WTC11 (cell line): ENCODE data around the gene C4orf50. TPM values are rescaled to one million over a fixed set of nuclear protein-coding genes. Genes with fewer than 3 reads are reported as not detected.

Experiments used
- ATAC-seq: fragments of 200-7000 bp; cut with Tn5 transposase; 2 replicates; pipeline ENCODE4 v1.10.0; 2021; ENCODE audit warnings: mild to moderate bottlenecking, moderate library complexity
- CTCF ChIA-PET: fragments of 300-600 bp; sonication (Branson Sonifier 250); formaldehyde crosslinking; loops from one replicate; lab custom pipeline; 2021; ENCODE audit warnings: antibody characterized with exemption; lab: Charles Lee
- POLR2A ChIA-PET: fragments of 350-600 bp; sonication (Branson Sonifier 250); formaldehyde crosslinking; loops from one replicate; lab custom pipeline; 2021; ENCODE audit warnings: antibody characterized with exemption; lab: Charles Lee
- DNase-seq: peaks from one replicate; pipeline ENCODE4 v3.0.0; 2021; ENCODE audit warnings: low spot score
- H3K27ac Mint-ChIP-seq: 2 replicates; pipeline ENCODE4 v1.8.0; 2021; ENCODE audit warnings: mixed read lengths
- H3K27me3 Mint-ChIP-seq: 2 replicates; pipeline ENCODE4 v1.8.0; 2021; ENCODE audit warnings: low read depth, mild to moderate bottlenecking, moderate library complexity, mixed read lengths
- H3K36me3 Mint-ChIP-seq: 2 replicates; pipeline ENCODE4 v1.8.0; 2021; ENCODE audit warnings: mixed read lengths
- H3K4me1 Mint-ChIP-seq: 2 replicates; pipeline ENCODE4 v1.8.0; 2022; ENCODE audit warnings: mixed read lengths
- H3K4me3 Mint-ChIP-seq: 2 replicates; pipeline ENCODE4 v1.8.0; 2021; ENCODE audit warnings: mild to moderate bottlenecking, moderate library complexity, mixed read lengths
- H3K9me3 Mint-ChIP-seq: 2 replicates; pipeline ENCODE4 v1.8.0; 2021; ENCODE audit warnings: mixed read lengths
- CBFB ChIP-seq: sonication (generic); formaldehyde crosslinking; IDR thresholded peaks from 2 replicates; pipeline ENCODE4 v1.8.1; 2022; ENCODE audit warnings: mild to moderate bottlenecking, low read depth, missing genetic modification reagents
- CREB1 ChIP-seq: sonication (generic); formaldehyde crosslinking; IDR thresholded peaks from 2 replicates; pipeline ENCODE4 v1.8.0; 2023; ENCODE audit warnings: mild to moderate bottlenecking, missing genetic modification reagents
- CREM ChIP-seq: sonication (generic); formaldehyde crosslinking; IDR thresholded peaks from 2 replicates; pipeline ENCODE4 v1.8.1; 2022; ENCODE audit warnings: mild to moderate bottlenecking, missing genetic modification reagents, moderate library complexity
- E2F4 ChIP-seq: sonication (generic); formaldehyde crosslinking; IDR thresholded peaks from 2 replicates; pipeline ENCODE4 v1.8.1; 2022; ENCODE audit warnings: low read depth, mild to moderate bottlenecking, moderate library complexity, missing genetic modification reagents, borderline replicate concordance
- ELF4 ChIP-seq: sonication (generic); formaldehyde crosslinking; IDR thresholded peaks from 2 replicates; pipeline ENCODE4 v1.8.1; 2022; ENCODE audit warnings: low read depth, mild to moderate bottlenecking, moderate library complexity, missing genetic modification reagents
- ERG ChIP-seq: fragments of 250-450 bp; sonication (Bioruptor Pico); IDR thresholded peaks from 2 replicates; pipeline ENCODE4 v1.8.0; 2021; ENCODE audit warnings: mild to moderate bottlenecking
- GTF2I ChIP-seq: fragments of 250-450 bp; sonication (Bioruptor Pico); conservative IDR thresholded peaks from 2 replicates; pipeline ENCODE4 v1.4.0; 2021; ENCODE audit warnings: mild to moderate bottlenecking
- HMGXB4 ChIP-seq: sonication (generic); formaldehyde crosslinking; IDR thresholded peaks from 2 replicates; pipeline ENCODE4 v1.8.1; 2023; ENCODE audit warnings: mild to moderate bottlenecking, moderate library complexity, missing genetic modification reagents
- KAT7 ChIP-seq: sonication (generic); formaldehyde crosslinking; IDR thresholded peaks from 2 replicates; pipeline ENCODE4 v1.8.1; 2023; ENCODE audit warnings: missing genetic modification reagents, mild to moderate bottlenecking, borderline replicate concordance
- NFE2L1 ChIP-seq: sonication (generic); formaldehyde crosslinking; IDR thresholded peaks from 2 replicates; pipeline ENCODE4 v1.8.1; 2023; ENCODE audit warnings: missing genetic modification reagents
- NR2C2 ChIP-seq: sonication (generic); formaldehyde crosslinking; IDR thresholded peaks from 2 replicates; pipeline ENCODE4 v1.8.0; 2022; ENCODE audit warnings: mild to moderate bottlenecking, missing genetic modification reagents
- NR3C1 ChIP-seq: sonication (generic); formaldehyde crosslinking; conservative IDR thresholded peaks from 2 replicates; pipeline ENCODE4 v1.8.1; 2023; ENCODE audit warnings: low read depth, mild to moderate bottlenecking, missing genetic modification reagents
- TEAD1 ChIP-seq: sonication (generic); formaldehyde crosslinking; IDR thresholded peaks from 2 replicates; pipeline ENCODE4 v1.8.0; 2022; ENCODE audit warnings: mild to moderate bottlenecking, missing genetic modification reagents
- ZNF121 ChIP-seq: sonication (generic); formaldehyde crosslinking; IDR thresholded peaks from 2 replicates; pipeline ENCODE4 v1.8.0; 2023; ENCODE audit warnings: missing genetic modification reagents
- ZNF416 ChIP-seq: fragments of 250-450 bp; sonication (Bioruptor Pico); IDR thresholded peaks from 2 replicates; pipeline ENCODE4 v1.9.0; 2021; ENCODE audit warnings: mild to moderate bottlenecking, inconsistent platforms
- ZNF423 ChIP-seq: fragments of 250-450 bp; sonication (Bioruptor Pico); IDR thresholded peaks from 2 replicates; pipeline ENCODE4 v2.1.2; 2022; ENCODE audit warnings: mild to moderate bottlenecking, moderate library complexity
- total RNA-seq: library from RNA; stranded (reverse); gene quantifications from 3 replicates; pipeline ENCODE4 v1.2.3, GENCODE V29; 2021

The C4orf50 gene
- total RNA-seq, 1 experiment from 2014 or later, result 0.17 TPM

- TF ChIP-seq ZNF121 (CRISPR knock-in tag) (no peak), NFE2L1 (CRISPR knock-in tag) (no peak), ZNF416 (CRISPR knock-in tag) (no peak), NR2C2 (no peak), HMGXB4 (CRISPR knock-in tag) (no peak), CREM (no peak), NR3C1 (CRISPR knock-in tag) (no peak)
- peaks cover 27% of the 10 kb centered on the region for H3K9me3 Mint-ChIP-seq
- DNase-seq (no peak), ATAC-seq (no peak)
- no peak overlapping the region for H3K4me3 Mint-ChIP-seq
- peaks cover 17% of the 10 kb centered on the region for H3K36me3 Mint-ChIP-seq
- ChIA-PET CTCF (interaction anchor here (0.6 to 3.6 kb wide), 45 partner anchors 9 to 458 kb away, joined by 3 to 63 read pairs (median 4); no protein-coding TSS in a partner anchor), POLR2A (no interaction called here)
- no peak overlapping the region for H3K27ac Mint-ChIP-seq
- peaks cover 13% of the 10 kb centered on the region for H3K27me3 Mint-ChIP-seq
- H3K4me1 Mint-ChIP-seq, result peaks cover 2% of the 10 kb centered on the region; the same call in 1 of the 2 replicates
These were observed 37.6 kb downstream of the C4orf50 start for GRCh38 chr4:5980436-5981155.

DNA sequence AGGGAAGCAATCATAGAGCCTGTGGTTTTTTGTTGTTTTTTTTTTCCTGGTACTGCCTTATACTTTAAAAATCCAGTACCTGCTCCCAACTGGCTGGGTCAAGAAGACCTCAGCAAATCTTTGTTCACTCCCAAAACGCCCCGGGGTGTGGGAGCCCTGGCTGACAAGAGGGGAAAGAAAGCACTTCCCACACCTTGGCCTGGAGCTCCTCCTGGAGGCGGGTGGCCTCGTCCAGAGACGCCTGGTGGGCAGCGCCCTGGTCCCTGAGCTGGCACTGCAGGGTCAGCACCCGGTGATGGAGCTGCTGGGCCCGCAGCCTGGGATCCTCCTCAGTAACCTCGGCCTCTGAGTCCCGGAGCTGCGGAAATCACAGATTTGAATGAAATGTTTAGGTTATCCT lies 38.2 kb downstream of the C4orf50 start:
- Mint-ChIP-seq H3K4me1 (peaks cover 2% of the 10 kb centered on the region; the same call in 1 of the 2 replicates), H3K36me3 (peaks cover 16% of the 10 kb centered on the region), H3K27ac (no peak overlapping the region), H3K27me3 (peaks cover 13% of the 10 kb centered on the region), H3K9me3 (peaks cover 24% of the 10 kb centered on the region), H3K4me3 (no peak overlapping the region)
- DNase-seq (peak; percentile 85), ATAC-seq (peak; percentile 96)
- ChIA-PET POLR2A (interaction anchor here (0.6 kb wide), 1 partner anchor 86 kb away, joined by 3 read pairs; no protein-coding TSS in a partner anchor), CTCF (interaction anchor here (0.6 to 3.6 kb wide), 46 partner anchors 9 to 458 kb away, joined by 3 to 63 read pairs (median 4); no protein-coding TSS in a partner anchor)
- TF ChIP-seq E2F4 (CRISPR knock-in tag) (no peak), KAT7 (no peak), TEAD1 (no peak), ZNF423 (0 out of 2 replicates have a peak, but pooled peaks have one; percentile 22)

- ChIA-PET CTCF (interaction anchor here (1.0 to 2.2 kb wide), 4 partner anchors 12 to 164 kb away, joined by 3 to 11 read pairs (median 6); no protein-coding TSS in a partner anchor), POLR2A (no interaction called here)
- no peaks in the 10 kb centered on the region; the same call in 1 of the 2 replicates for H3K27me3 Mint-ChIP-seq
- no peaks in the 10 kb centered on the region for H3K9me3 Mint-ChIP-seq
- H3K4me3 Mint-ChIP-seq, result no peak overlapping the region
- peaks cover 5% of the 10 kb centered on the region; the same call in 1 of the 2 replicates for H3K4me1 Mint-ChIP-seq
- no peak for ATAC-seq
- DNase-seq, result no peak
- H3K27ac Mint-ChIP-seq, result no peak overlapping the region
- TF ChIP-seq ZNF416 (CRISPR knock-in tag), result no peak
- no peak for TF ChIP-seq ERG (CRISPR knock-in tag)
- TF ChIP-seq CBFB (CRISPR knock-in tag), result no peak
- TF ChIP-seq CREB1, result no peak
- no peaks in the 10 kb centered on the region for H3K36me3 Mint-ChIP-seq
These were observed 41.3 kb downstream of the C4orf50 start for GRCh38 chr4:5976921-5977320.

- CTCF ChIA-PET, result interaction anchor here (0.7 to 2.2 kb wide), 5 partner anchors 12 to 163 kb away, joined by 3 to 11 read pairs (median 6); no protein-coding TSS in a partner anchor
- no peak overlapping the region for H3K27ac Mint-ChIP-seq
- POLR2A ChIA-PET, result no interaction called here
- no peaks in the 10 kb centered on the region for H3K36me3 Mint-ChIP-seq
- H3K4me1 Mint-ChIP-seq, result peaks cover 9% of the 10 kb centered on the region
- DNase-seq, result no peak
- no peaks in the 10 kb centered on the region for H3K9me3 Mint-ChIP-seq
- H3K27me3 Mint-ChIP-seq, result no peaks in the 10 kb centered on the region; the same call in 1 of the 2 replicates
- no peak overlapping the region for H3K4me3 Mint-ChIP-seq
- TF ChIP-seq ELF4 (CRISPR knock-in tag), result no peak
- TF ChIP-seq GTF2I (CRISPR knock-in tag), result peak; percentile 76; the same call in 1 of the 2 replicates
- TF ChIP-seq, all 79 proteins: peak for 1
- no peak for ATAC-seq
These were observed 41.8 kb downstream of the C4orf50 start for GRCh38 chr4:5976431-5976830.
